Sigmoid colon (tissue), 3 donors: ENCODE results near the gene KLHL28.

ENCODE experiments used
- POLR2A ChIP-seq, 2 donors: fragments of 450-650 bp; IDR thresholded peaks; one replicate each; pipeline ENCODE4 v1.6.1; 2016; ENCODE audit warnings: antibody characterized with exemption in 2 of 2, mild to moderate bottlenecking in 2 of 2, moderate library complexity in 2 of 2
- TF ChIP-seq, protein P1 (sequence below), 4 experiments: fragments of 450-650 bp in 3 of 4; fragments of 200-600 bp in 1 of 4; IDR thresholded peaks; one replicate each; pipeline ENCODE4 v1.5.1; 2016 to 2019; ENCODE audit warnings: antibody characterized with exemption in 4 of 4, mild to moderate bottlenecking in 3 of 4, moderate library complexity in 2 of 4

DNA sequence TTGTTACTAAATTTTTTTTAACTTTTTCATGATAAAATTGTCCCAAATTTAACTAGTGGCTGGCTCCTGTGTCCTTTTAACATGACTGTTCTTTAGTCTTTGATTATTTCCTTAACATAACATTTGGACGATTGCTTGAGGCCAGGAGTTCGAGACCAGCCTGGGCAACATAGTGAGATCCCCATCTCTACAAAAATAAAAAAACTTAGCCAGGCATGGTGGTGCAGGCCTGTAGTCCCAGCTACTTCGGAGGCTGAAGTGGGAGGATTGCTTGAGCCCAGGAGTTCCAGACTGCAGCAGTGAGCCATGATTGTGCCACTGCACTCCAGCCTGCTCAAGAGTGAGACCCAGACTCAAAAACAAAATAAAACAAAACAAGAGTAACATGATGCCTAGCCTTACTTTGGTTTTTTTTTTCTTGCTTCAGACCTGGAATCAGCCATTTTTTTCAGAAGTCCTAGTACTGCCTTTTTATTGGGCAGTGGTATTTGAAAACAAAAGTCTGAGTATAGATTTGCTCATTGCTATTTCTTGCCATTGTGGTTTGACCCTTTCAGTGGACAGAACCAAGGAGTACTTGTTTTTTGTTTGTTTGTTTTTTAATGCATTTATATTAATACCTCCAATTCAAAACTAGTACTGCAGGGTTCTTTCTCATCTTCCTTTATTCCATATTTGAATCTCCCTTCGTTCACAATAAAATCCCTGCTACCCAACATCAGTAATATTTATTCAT, 5.0 kb upstream of the KLHL28 start:
- TF ChIP-seq POLR2A (IDR thresholded peaks at IDR 0.05): no peak
- TF ChIP-seq, protein P1, sequence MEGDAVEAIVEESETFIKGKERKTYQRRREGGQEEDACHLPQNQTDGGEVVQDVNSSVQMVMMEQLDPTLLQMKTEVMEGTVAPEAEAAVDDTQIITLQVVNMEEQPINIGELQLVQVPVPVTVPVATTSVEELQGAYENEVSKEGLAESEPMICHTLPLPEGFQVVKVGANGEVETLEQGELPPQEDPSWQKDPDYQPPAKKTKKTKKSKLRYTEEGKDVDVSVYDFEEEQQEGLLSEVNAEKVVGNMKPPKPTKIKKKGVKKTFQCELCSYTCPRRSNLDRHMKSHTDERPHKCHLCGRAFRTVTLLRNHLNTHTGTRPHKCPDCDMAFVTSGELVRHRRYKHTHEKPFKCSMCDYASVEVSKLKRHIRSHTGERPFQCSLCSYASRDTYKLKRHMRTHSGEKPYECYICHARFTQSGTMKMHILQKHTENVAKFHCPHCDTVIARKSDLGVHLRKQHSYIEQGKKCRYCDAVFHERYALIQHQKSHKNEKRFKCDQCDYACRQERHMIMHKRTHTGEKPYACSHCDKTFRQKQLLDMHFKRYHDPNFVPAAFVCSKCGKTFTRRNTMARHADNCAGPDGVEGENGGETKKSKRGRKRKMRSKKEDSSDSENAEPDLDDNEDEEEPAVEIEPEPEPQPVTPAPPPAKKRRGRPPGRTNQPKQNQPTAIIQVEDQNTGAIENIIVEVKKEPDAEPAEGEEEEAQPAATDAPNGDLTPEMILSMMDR (IDR thresholded peaks at IDR 0.05): no peak
